COLO829 (cell line): ENCODE measurements around the gene HOXC10.

Experiments
- DNase-seq: peaks from one replicate; pipeline ENCODE4 v3.0.0; 2012; ENCODE audit warnings: low spot score

Gene HOXC10

GRCh38 chr12:54029529-54030441 is 44.8 kb downstream of the HOXC10 start:
- no peak for DNase-seq

GRCh38 chr12:54030442-54030801 is 45.5 kb downstream of the HOXC10 start:
- no peak for DNase-seq

- no peak for DNase-seq
Observed at GRCh38 chr12:54030889-54031471, 46.0 kb downstream of the HOXC10 start.

GRCh38 chr12:54031480-54031879 is 46.5 kb downstream of the HOXC10 start:
- no peak for DNase-seq

GRCh38 chr12:54032086-54032619 is 47.2 kb downstream of the HOXC10 start:
- DNase-seq: no peak

GRCh38 chr12:54032627-54033100 is 47.7 kb downstream of the HOXC10 start, which contains the start of gene HOXC5:
TSS of gene HOXC5 (plus strand) at chr12:54033050. CDS start at chr12:54033123, 73 bp downstream.
- DNase-seq: peak; percentile 85

GRCh38 chr12:54033106-54033979 is 48.4 kb downstream of the HOXC10 start:
- DNase-seq: no peak

GRCh38 chr12:54033980-54034784 is 49.2 kb downstream of the HOXC10 start:
- DNase-seq: no peak

GRCh38 chr12:54034785-54035310 is 49.9 kb downstream of the HOXC10 start:
- DNase-seq: no peak

- DNase-seq: no peak
Observed at GRCh38 chr12:54035568-54036264, 50.8 kb downstream of the HOXC10 start.

GRCh38 chr12:54036620-54037359 is 51.8 kb downstream of the HOXC10 start:
- DNase-seq: no peak

- no peak for DNase-seq
Observed at GRCh38 chr12:54037360-54038283, 52.7 kb downstream of the HOXC10 start.

- no peak for DNase-seq
Observed at GRCh38 chr12:54038284-54038870, 53.4 kb downstream of the HOXC10 start.

- DNase-seq: no peak
Observed at GRCh38 chr12:54038871-54039414, 54.0 kb downstream of the HOXC10 start.

- DNase-seq: no peak
Observed at GRCh38 chr12:54039417-54040147, 54.6 kb downstream of the HOXC10 start.
